NT2/D1 (cell line): Measurements from ENCODE around the gene HIP1.

Source experiments
- SUZ12 ChIP-seq: IDR thresholded peaks from 2 replicates; pipeline ENCODE4 v1.6.1; 2011; ENCODE audit not compliant: insufficient read length, insufficient read depth; ENCODE audit errors: extremely low read depth
- YY1 ChIP-seq: IDR thresholded peaks from 2 replicates; pipeline ENCODE4 v1.6.1; 2011; ENCODE audit not compliant: insufficient read length, insufficient read depth

- no peak for TF ChIP-seq YY1
- no peak for TF ChIP-seq SUZ12
Measured at GRCh38 chr7:75583255-75583654, 155.5 kb downstream of the HIP1 start.
